Activated T-helper 1 cell treated with anti-CD3 and anti-CD28 coated beads, Interleukin-12 subunit alpha, Interleukin-12 subunit beta, Interleukin-2, Interleukin-4 antibody, amounts not matched to agents 30 ng/mL and 10 ng/mL and 1 ng/mL, durations not matched to agents 14 hours and 24 hours and 36 hours (primary cell): ENCODE results near the gene TMEM266. TPM values are rescaled to one million over a fixed set of nuclear protein-coding genes. Genes with fewer than 3 reads are reported as not detected.

Source experiments
- DNase-seq: peaks from one replicate; pipeline ENCODE4 v3.0.0; 2021; ENCODE audit warnings: low spot score
- H3K27ac Mint-ChIP-seq: one replicate; pipeline ENCODE4 v1.8.0; 2021; ENCODE audit warnings: mild to moderate bottlenecking, mixed read lengths
- H3K27me3 Mint-ChIP-seq: one replicate; pipeline ENCODE4 v1.8.0; 2022; ENCODE audit warnings: mild to moderate bottlenecking, moderate library complexity, mixed read lengths; ENCODE audit not compliant: insufficient read depth
- H3K36me3 Mint-ChIP-seq: one replicate; pipeline ENCODE4 v1.8.0; 2021; ENCODE audit warnings: low read depth, mixed read lengths
- H3K4me1 Mint-ChIP-seq: one replicate; pipeline ENCODE4 v1.8.0; 2021; ENCODE audit warnings: low read depth, mixed read lengths
- H3K4me3 Mint-ChIP-seq: one replicate; pipeline ENCODE4 v1.8.0; 2021; ENCODE audit warnings: mild to moderate bottlenecking, moderate library complexity, mixed read lengths
- H3K9me3 Mint-ChIP-seq: one replicate; pipeline ENCODE4 v1.8.0; 2021; ENCODE audit warnings: mixed read lengths
- intact Hi-C: fragments of 100-400 bp; cut with micrococcal nuclease; formaldehyde crosslinking; loops from one replicate; pipeline ENCODE4 v1.15.1; 2024
- total RNA-seq: library from RNA; stranded (reverse); gene quantifications from 2 replicates; pipeline ENCODE4 v1.2.3, GENCODE V29; 2022

The TMEM266 gene
- total RNA-seq, 1 donor from 2014 or later, result 0.16 TPM

GRCh38 chr15:76149291-76149915 is 89.6 kb downstream of the TMEM266 start:
- intact Hi-C loops, result loop anchor here (5.0 kb wide), 1 partner anchor 347 kb away; no protein-coding TSS in a partner anchor
- no peaks in the 10 kb centered on the region for H3K4me1 Mint-ChIP-seq
- H3K27me3 Mint-ChIP-seq, result peaks cover 22% of the 10 kb centered on the region
- no peaks in the 10 kb centered on the region for H3K36me3 Mint-ChIP-seq
- no peaks in the 10 kb centered on the region for H3K9me3 Mint-ChIP-seq
- H3K4me3 Mint-ChIP-seq, result no peak overlapping the region
- no peak for DNase-seq
- no peak overlapping the region for H3K27ac Mint-ChIP-seq

GRCh38 chr15:76150513-76150912 is 90.7 kb downstream of the TMEM266 start:
- H3K9me3 Mint-ChIP-seq, result no peaks in the 10 kb centered on the region
- H3K27me3 Mint-ChIP-seq, result peaks cover 23% of the 10 kb centered on the region
- H3K4me1 Mint-ChIP-seq, result no peaks in the 10 kb centered on the region
- no peak overlapping the region for H3K27ac Mint-ChIP-seq
- intact Hi-C loops, result no loop called here
- H3K36me3 Mint-ChIP-seq, result no peaks in the 10 kb centered on the region
- H3K4me3 Mint-ChIP-seq, result no peak overlapping the region
- no peak for DNase-seq

- intact Hi-C loops, result loop anchor here (1.0 kb wide), 2 partner anchors 30 to 94 kb away; no protein-coding TSS in a partner anchor
- Mint-ChIP-seq H3K4me1 (no peaks in the 10 kb centered on the region), H3K9me3 (no peaks in the 10 kb centered on the region), H3K27ac (no peak overlapping the region), H3K27me3 (peaks cover 22% of the 10 kb centered on the region), H3K4me3 (no peak overlapping the region), H3K36me3 (no peaks in the 10 kb centered on the region)
- DNase-seq, result peak; percentile 60
Observed at GRCh38 chr15:76150971-76151598, 91.3 kb downstream of the TMEM266 start.

GRCh38 chr15:76151599-76151974 is 91.8 kb downstream of the TMEM266 start:
- H3K27ac Mint-ChIP-seq, result no peak overlapping the region
- peaks cover 19% of the 10 kb centered on the region for H3K27me3 Mint-ChIP-seq
- intact Hi-C loops, result loop anchor here (1.0 kb wide), 2 partner anchors 30 to 94 kb away; no protein-coding TSS in a partner anchor
- DNase-seq, result no peak
- no peak overlapping the region for H3K4me3 Mint-ChIP-seq
- H3K4me1 Mint-ChIP-seq, result no peaks in the 10 kb centered on the region
- H3K9me3 Mint-ChIP-seq, result no peaks in the 10 kb centered on the region
- H3K36me3 Mint-ChIP-seq, result no peaks in the 10 kb centered on the region

- peaks cover 13% of the 10 kb centered on the region for H3K27me3 Mint-ChIP-seq
- no peaks in the 10 kb centered on the region for H3K36me3 Mint-ChIP-seq
- H3K9me3 Mint-ChIP-seq, result no peaks in the 10 kb centered on the region
- no peak overlapping the region for H3K27ac Mint-ChIP-seq
- DNase-seq, result no peak
- no peak overlapping the region for H3K4me3 Mint-ChIP-seq
- intact Hi-C loops, result no loop called here
- H3K4me1 Mint-ChIP-seq, result no peaks in the 10 kb centered on the region
Observed at GRCh38 chr15:76152197-76152596, 92.4 kb downstream of the TMEM266 start.

- H3K27ac Mint-ChIP-seq, result no peak overlapping the region
- no peaks in the 10 kb centered on the region for H3K9me3 Mint-ChIP-seq
- DNase-seq, result no peak
- no peak overlapping the region for H3K4me3 Mint-ChIP-seq
- intact Hi-C loops, result no loop called here
- H3K36me3 Mint-ChIP-seq, result no peaks in the 10 kb centered on the region
- no peaks in the 10 kb centered on the region for H3K4me1 Mint-ChIP-seq
- peaks cover 12% of the 10 kb centered on the region for H3K27me3 Mint-ChIP-seq
Observed at GRCh38 chr15:76153241-76154197, 93.7 kb downstream of the TMEM266 start.

GRCh38 chr15:76155731-76156130 is 95.9 kb downstream of the TMEM266 start:
- Mint-ChIP-seq H3K27me3 (peaks cover 11% of the 10 kb centered on the region), H3K36me3 (no peaks in the 10 kb centered on the region), H3K4me1 (no peaks in the 10 kb centered on the region), H3K9me3 (no peaks in the 10 kb centered on the region), H3K4me3 (no peak overlapping the region), H3K27ac (no peak overlapping the region)
- intact Hi-C loops, result no loop called here
- no peak for DNase-seq

GRCh38 chr15:76158226-76158625 is 98.4 kb downstream of the TMEM266 start:
- Mint-ChIP-seq H3K27me3 (peaks cover 11% of the 10 kb centered on the region), H3K9me3 (no peaks in the 10 kb centered on the region), H3K4me3 (no peak overlapping the region), H3K27ac (no peak overlapping the region), H3K36me3 (no peaks in the 10 kb centered on the region), H3K4me1 (no peaks in the 10 kb centered on the region)
- intact Hi-C loops, result no loop called here
- DNase-seq, result no peak

GRCh38 chr15:76158815-76159214 is 99.0 kb downstream of the TMEM266 start:
- Mint-ChIP-seq H3K36me3 (no peaks in the 10 kb centered on the region), H3K9me3 (no peaks in the 10 kb centered on the region), H3K4me3 (no peak overlapping the region), H3K27me3 (peaks cover 9% of the 10 kb centered on the region), H3K4me1 (no peaks in the 10 kb centered on the region), H3K27ac (no peak overlapping the region)
- intact Hi-C loops, result no loop called here
- DNase-seq, result no peak

DNA sequence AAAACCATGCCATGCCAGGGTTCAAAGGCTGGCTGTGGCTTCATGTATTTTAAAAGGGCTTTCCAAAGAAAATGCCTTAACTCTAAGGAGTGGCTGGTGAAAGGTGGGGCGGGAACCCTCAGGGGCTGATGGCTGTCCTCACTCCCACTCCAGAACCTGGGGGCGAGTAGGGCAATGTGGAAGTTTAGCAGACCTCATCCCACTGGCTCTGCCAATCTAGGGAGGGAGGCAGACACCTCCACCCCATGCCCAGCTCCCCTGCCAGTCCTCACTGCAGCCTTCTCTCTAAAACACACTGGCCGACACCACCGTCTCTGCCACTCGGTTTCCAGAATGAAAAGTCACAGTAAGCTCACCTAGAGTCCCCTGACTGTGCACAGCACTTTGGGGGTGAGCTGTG is 99.5 kb downstream of the TMEM266 start:
- Mint-ChIP-seq H3K4me3 (no peak overlapping the region), H3K4me1 (no peaks in the 10 kb centered on the region), H3K27me3 (peaks cover 9% of the 10 kb centered on the region), H3K27ac (no peak overlapping the region), H3K9me3 (no peaks in the 10 kb centered on the region), H3K36me3 (no peaks in the 10 kb centered on the region)
- DNase-seq, result no peak
- intact Hi-C loops, result no loop called here

DNA sequence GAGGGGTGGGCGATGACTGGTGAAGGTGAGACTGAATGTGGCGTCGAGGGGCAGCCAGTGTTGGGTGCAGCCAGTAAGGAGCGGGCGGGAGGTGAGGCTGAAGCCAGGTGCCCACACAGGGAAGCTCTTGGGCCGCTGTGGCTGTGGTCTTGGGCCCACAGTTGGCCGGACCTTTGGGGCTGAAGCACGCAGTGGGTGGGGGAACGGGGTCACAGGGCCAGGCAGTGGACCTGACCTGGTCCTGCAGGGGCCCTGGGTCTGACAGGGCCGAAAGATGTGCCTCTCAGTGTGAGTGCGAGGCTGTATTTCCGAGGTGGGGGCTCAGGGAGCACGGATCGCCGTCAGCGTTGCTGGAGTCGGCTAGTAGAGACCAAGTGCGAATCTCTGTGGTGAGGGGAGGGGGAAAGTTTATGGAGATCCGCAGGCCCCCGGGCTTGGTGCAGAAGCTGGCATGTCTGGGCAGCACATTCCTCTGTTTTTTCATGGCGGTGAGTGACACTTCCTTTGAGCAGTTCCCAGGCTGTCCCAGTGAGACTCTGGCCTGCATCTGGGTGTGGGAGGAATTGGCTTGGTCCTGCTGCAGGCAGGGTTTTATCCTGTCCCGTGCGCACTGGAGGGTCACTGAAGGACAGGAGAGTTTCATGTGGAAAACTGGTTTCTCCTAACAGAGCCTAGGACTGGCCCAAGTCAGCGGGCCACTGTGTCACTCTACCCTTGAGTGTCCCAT is 100.8 kb downstream of the TMEM266 start:
- no peak overlapping the region for H3K27ac Mint-ChIP-seq
- H3K27me3 Mint-ChIP-seq, result peaks cover 4% of the 10 kb centered on the region
- no peaks in the 10 kb centered on the region for H3K36me3 Mint-ChIP-seq
- H3K4me3 Mint-ChIP-seq, result no peak overlapping the region
- H3K9me3 Mint-ChIP-seq, result no peaks in the 10 kb centered on the region
- no peaks in the 10 kb centered on the region for H3K4me1 Mint-ChIP-seq
- intact Hi-C loops, result no loop called here
- DNase-seq, result no peak

DNA sequence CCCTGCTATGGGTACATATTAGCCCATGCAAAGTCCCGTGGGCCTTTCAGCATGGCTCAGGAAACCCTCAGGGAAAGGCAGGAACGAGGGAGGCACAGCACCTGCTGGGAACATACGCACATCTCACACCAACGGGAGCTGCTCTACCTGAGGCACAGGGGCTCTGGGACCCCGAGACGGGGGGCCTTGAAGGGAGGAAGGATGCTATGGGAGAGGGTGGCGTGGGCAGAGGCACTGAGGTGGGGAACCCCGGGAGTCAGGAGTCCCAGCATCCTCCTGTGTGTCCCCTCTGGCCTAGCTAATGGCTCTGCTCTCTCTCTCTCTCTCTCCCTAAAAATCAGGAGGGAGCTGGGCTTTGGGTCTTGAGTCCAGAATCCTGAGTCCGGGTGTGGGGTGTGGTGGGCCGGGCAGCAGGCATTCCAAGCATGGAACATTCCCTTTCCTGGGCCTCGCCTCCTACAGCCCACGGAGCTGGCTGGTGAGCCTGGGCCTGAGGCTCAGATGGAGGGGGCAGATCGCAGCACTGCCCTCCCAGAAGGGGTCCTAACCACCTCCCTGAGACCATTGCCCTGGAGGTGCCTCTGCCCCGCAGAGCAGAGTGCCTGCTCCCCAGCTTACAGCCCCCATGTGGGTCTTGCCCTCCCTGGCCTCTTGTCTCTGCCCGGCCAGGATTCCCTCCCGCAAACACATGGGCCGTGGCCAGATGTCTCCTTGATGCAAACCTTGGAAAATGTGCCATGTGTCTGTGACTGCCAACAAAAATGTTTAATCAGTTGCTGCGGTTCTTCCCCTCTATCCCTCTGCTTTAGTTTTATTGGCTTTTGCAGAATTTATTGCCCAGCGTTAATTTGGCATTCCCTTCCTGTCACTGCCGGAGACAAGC is 101.6 kb downstream of the TMEM266 start:
- H3K27me3 Mint-ChIP-seq, result peaks cover 4% of the 10 kb centered on the region
- H3K4me3 Mint-ChIP-seq, result no peak overlapping the region

More for the DNA sequence above, 101.6 kb downstream of the TMEM266 start:
- no peaks in the 10 kb centered on the region for H3K9me3 Mint-ChIP-seq
- no peaks in the 10 kb centered on the region for H3K36me3 Mint-ChIP-seq
- H3K4me1 Mint-ChIP-seq, result no peaks in the 10 kb centered on the region
- intact Hi-C loops, result no loop called here
- no peak overlapping the region for H3K27ac Mint-ChIP-seq
- no peak for DNase-seq
